DOHH2 (cell line): ENCODE data around the gene MAP3K5.

Experiments used
- H3F3A ChIP-seq: fragments of 200-600 bp; sonication (generic), shearing (Covaris generic); 2 replicates; pipeline ENCODE4 v1.6.0; 2016; ENCODE audit warnings: antibody characterized with exemption, mild to moderate bottlenecking; ENCODE audit not compliant: control insufficient read depth, insufficient read depth
- H3K27ac ChIP-seq: fragments of 200-600 bp; sonication (generic); 2 replicates; pipeline ENCODE4 v1.5.1; 2014; ENCODE audit warnings: low read depth, mild to moderate bottlenecking, low read length, moderate library complexity
- H3K27me3 ChIP-seq: fragments of 200-600 bp; sonication (generic); 2 replicates; pipeline ENCODE4 v1.6.1; 2014; ENCODE audit warnings: mild to moderate bottlenecking, low read length, mixed read lengths; ENCODE audit not compliant: control insufficient read depth
- H3K36me3 ChIP-seq: fragments of 200-600 bp; sonication (generic); 2 replicates; pipeline ENCODE4 v1.6.1; 2014; ENCODE audit warnings: mild to moderate bottlenecking, low read length, moderate library complexity, mixed read lengths; ENCODE audit not compliant: control insufficient read depth
- H3K4me1 ChIP-seq: fragments of 200-600 bp; sonication (generic); 2 replicates; pipeline ENCODE4 v1.6.1; 2014; ENCODE audit warnings: mild to moderate bottlenecking, low read length, mixed read lengths; ENCODE audit not compliant: control insufficient read depth
- H3K4me2 ChIP-seq: fragments of 200-600 bp; sonication (generic); 2 replicates; pipeline ENCODE4 v1.6.0; 2014; ENCODE audit warnings: mild to moderate bottlenecking, low read length, moderate library complexity
- H3K4me3 ChIP-seq: fragments of 200-600 bp; sonication (generic); 2 replicates; pipeline ENCODE4 v1.5.1; 2014; ENCODE audit warnings: mild to moderate bottlenecking, low read length, mixed read lengths
- H3K79me2 ChIP-seq: fragments of 200-600 bp; sonication (generic); 2 replicates; pipeline ENCODE4 v1.6.1; 2014; ENCODE audit warnings: mild to moderate bottlenecking, low read length, mixed read lengths; ENCODE audit not compliant: control insufficient read depth
- H3K9me2 ChIP-seq: fragments of 200-600 bp; sonication (generic); replicated peaks from 2 replicates; pipeline ENCODE4 v1.6.1; 2014; ENCODE audit warnings: mild to moderate bottlenecking, low read length, mixed read lengths; ENCODE audit not compliant: control insufficient read depth
- H3K9me3 ChIP-seq: fragments of 200-600 bp; sonication (generic); 2 replicates; pipeline ENCODE4 v1.6.1; 2014; ENCODE audit warnings: antibody characterized with exemption, low read length, mixed read lengths; ENCODE audit not compliant: control insufficient read depth, insufficient read depth
- H4K20me1 ChIP-seq: fragments of 200-600 bp; sonication (generic); 2 replicates; pipeline ENCODE4 v1.6.0; 2014; ENCODE audit warnings: low read depth, mild to moderate bottlenecking, antibody characterized with exemption, low read length, moderate library complexity; ENCODE audit not compliant: control insufficient read depth, insufficient read depth
- CTCF ChIP-seq: fragments of 200-600 bp; sonication (generic); IDR thresholded peaks from one replicate; pipeline ENCODE4 v1.5.1; 2014; ENCODE audit warnings: antibody characterized with exemption, mild to moderate bottlenecking, low read depth, low read length; ENCODE audit not compliant: poor library complexity, severe bottlenecking
- EZH2phosphoT487 ChIP-seq: fragments of 200-600 bp; sonication (generic); IDR thresholded peaks from 2 replicates; pipeline ENCODE4 v1.6.1; 2017; ENCODE audit warnings: borderline replicate concordance, mild to moderate bottlenecking, antibody characterized with exemption, low read length, moderate library complexity, mixed read lengths

MAP3K5 gene

GRCh38 chr6:136779682-136780081 lies 12.6 kb downstream of the MAP3K5 start:
- H3K79me2 ChIP-seq: no peaks in the 10 kb centered on the region
- no peak overlapping the region for H3K4me2 ChIP-seq
- no peak overlapping the region for H3K4me3 ChIP-seq
- H3K9me3 ChIP-seq: no peaks in the 10 kb centered on the region
- H3K4me1 ChIP-seq: peaks cover 10% of the 10 kb centered on the region
- H4K20me1 ChIP-seq: no peaks in the 10 kb centered on the region
- TF ChIP-seq CTCF (no peak), EZH2phosphoT487 (no peak)
- no peaks in the 10 kb centered on the region for H3K36me3 ChIP-seq
- H3K27ac ChIP-seq: no peak overlapping the region
- peaks cover 14% of the 10 kb centered on the region for H3K27me3 ChIP-seq
- no peaks in the 10 kb centered on the region for H3F3A ChIP-seq
- no peaks in the 10 kb centered on the region for H3K9me2 ChIP-seq

- H3K79me2 ChIP-seq: no peaks in the 10 kb centered on the region
- H3K9me2 ChIP-seq: no peaks in the 10 kb centered on the region
- no peaks in the 10 kb centered on the region for H3F3A ChIP-seq
Observed at GRCh38 chr6:136777651-136778050, 14.6 kb downstream of the MAP3K5 start.

DNA sequence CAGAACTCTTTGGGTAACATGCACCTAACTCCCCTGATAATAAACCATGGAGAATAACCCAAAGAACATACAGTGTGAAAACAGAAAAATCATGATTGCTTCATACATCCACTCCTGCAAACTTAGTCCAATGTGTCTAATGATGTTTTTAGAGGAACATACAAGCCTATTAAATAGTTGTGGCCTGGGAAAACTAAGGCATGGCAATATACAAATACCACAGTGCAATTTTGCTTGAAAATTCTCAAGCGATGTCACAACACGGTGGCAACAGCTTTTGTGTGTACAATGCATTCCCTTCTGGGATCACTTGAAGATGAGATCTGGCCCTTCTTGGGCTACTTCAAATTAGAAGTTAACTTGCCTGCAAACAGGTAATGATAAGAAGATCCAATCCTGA lies 16.7 kb downstream of the MAP3K5 start:
- Histone ChIP-seq H3K4me1 (no peaks in the 10 kb centered on the region), H3K79me2 (no peaks in the 10 kb centered on the region), H3K4me2 (no peak overlapping the region)

More at GRCh38 chr6:136777651-136778050, 14.6 kb downstream of the MAP3K5 start:
- H3K27me3 ChIP-seq: 0 out of 2 replicates have a peak, but pooled peaks cover 4% of the 10 kb centered on the region
- no peaks in the 10 kb centered on the region for H4K20me1 ChIP-seq
- H3K4me3 ChIP-seq: no peak overlapping the region
- no peak overlapping the region for H3K4me2 ChIP-seq
- H3K36me3 ChIP-seq: no peaks in the 10 kb centered on the region
- no peaks in the 10 kb centered on the region for H3K9me3 ChIP-seq
- TF ChIP-seq CTCF (no peak), EZH2phosphoT487 (no peak)
- H3K4me1 ChIP-seq: no peaks in the 10 kb centered on the region
- H3K27ac ChIP-seq: no peak overlapping the region

More for the DNA sequence above, 16.7 kb downstream of the MAP3K5 start:
- TF ChIP-seq EZH2phosphoT487 (no peak), CTCF (no peak)
- Histone ChIP-seq H3K9me3 (no peaks in the 10 kb centered on the region), H3K9me2 (no peaks in the 10 kb centered on the region), H3F3A (no peaks in the 10 kb centered on the region), H3K4me3 (no peak overlapping the region), H3K36me3 (no peaks in the 10 kb centered on the region), H3K27ac (no peak overlapping the region), H3K27me3 (0 out of 2 replicates have a peak, but pooled peaks cover 4% of the 10 kb centered on the region), H4K20me1 (no peaks in the 10 kb centered on the region)
